IMR-90 (cell line): ENCODE data around the gene TOMM7. TPM values are rescaled to one million over a fixed set of nuclear protein-coding genes. Genes with fewer than 3 reads are reported as not detected.

ENCODE experiments used
- ATAC-seq: fragments of 200-7000 bp; cut with Tn5 transposase; 2 replicates; pipeline ENCODE4 v1.9.1; 2020; ENCODE audit warnings: low read depth, mild to moderate bottlenecking, moderate library complexity
- BruUV-seq: library from RNA; stranded (reverse); fragments of 400-500 nt; replicated peaks from 2 replicates; lab custom pipeline; 2021; lab: Mats Ljungman, UMichigan
- CTCF ChIA-PET: fragments of 300-600 bp; formaldehyde crosslinking; extraction: SDS; loops from one replicate; lab custom pipeline; 2021; ENCODE audit warnings: antibody characterized with exemption; lab: Yijun Ruan, JAX
- POLR2A ChIA-PET: fragments of 300-600 bp; sonication (Branson Sonifier 250); formaldehyde crosslinking; loops from one replicate; lab custom pipeline; 2022; ENCODE audit warnings: antibody characterized with exemption; ENCODE audit not compliant: unreplicated experiment; lab: Charles Lee
- DNase-seq: peaks from one replicate; pipeline ENCODE4 v3.0.0; 2013
- H2AFZ ChIP-seq: replicated peaks from 2 replicates; pipeline ENCODE3; 2013; ENCODE audit warnings: low read length, mild to moderate bottlenecking; ENCODE audit not compliant: poor library complexity
- H2AK5ac ChIP-seq: 2 replicates; pipeline ENCODE4 v1.6.1; 2013; ENCODE audit warnings: low read depth, low read length, inconsistent platforms
- H2AK9ac ChIP-seq: replicated peaks from 2 replicates; pipeline ENCODE3; 2013; ENCODE audit warnings: mild to moderate bottlenecking, low read depth, low read length, moderate library complexity; ENCODE audit not compliant: poor library complexity
- H2BK120ac ChIP-seq: 2 replicates; pipeline ENCODE4 v1.6.1; 2013; ENCODE audit warnings: low read depth, low read length, inconsistent platforms
- H2BK15ac ChIP-seq: 3 replicates; pipeline ENCODE4 v1.6.1; 2013; ENCODE audit warnings: low read depth, low read length, inconsistent platforms
- H2BK20ac ChIP-seq: 2 replicates; pipeline ENCODE4 v1.6.1; 2013; ENCODE audit warnings: low read depth, mild to moderate bottlenecking, inconsistent platforms, low read length, moderate library complexity
- H2BK5ac ChIP-seq: 2 replicates; pipeline ENCODE4 v1.6.1; 2013; ENCODE audit warnings: mild to moderate bottlenecking, low read depth, low read length, inconsistent platforms; ENCODE audit not compliant: poor library complexity, severe bottlenecking
- H3K14ac ChIP-seq: replicated peaks from 2 replicates; pipeline ENCODE4 v1.6.1; 2013; ENCODE audit warnings: low read depth, low read length, inconsistent platforms
- H3K18ac ChIP-seq: 2 replicates; pipeline ENCODE4 v1.6.1; 2013; ENCODE audit warnings: low read depth, low read length, control low read depth
- H3K23ac ChIP-seq: 2 replicates; pipeline ENCODE4 v1.6.1; 2013; ENCODE audit warnings: low read depth, low read length, inconsistent platforms
- H3K27ac ChIP-seq: 2 replicates; pipeline ENCODE4 v1.5.1; 2013; ENCODE audit warnings: mild to moderate bottlenecking, control low read depth, low read length; ENCODE audit not compliant: insufficient read depth
- H3K27me3 ChIP-seq: 2 replicates; pipeline ENCODE4 v1.6.1; 2013; ENCODE audit warnings: low read length; ENCODE audit not compliant: control insufficient read depth, insufficient read depth
- H3K36me3 ChIP-seq: 2 replicates; pipeline ENCODE4 v1.6.1; 2013; ENCODE audit warnings: low read length, mixed read lengths; ENCODE audit not compliant: control insufficient read depth, insufficient read depth
- H3K4ac ChIP-seq: 2 replicates; pipeline ENCODE4 v1.6.1; 2013; ENCODE audit warnings: low read depth, low read length, inconsistent platforms
- H3K4me1 ChIP-seq: 2 replicates; pipeline ENCODE4 v1.6.1; 2013; ENCODE audit warnings: low read length, mixed read lengths; ENCODE audit not compliant: control insufficient read depth, insufficient read depth
- H3K4me2 ChIP-seq: 2 replicates; pipeline ENCODE4 v1.6.1; 2013; ENCODE audit warnings: low read depth, mild to moderate bottlenecking, control low read depth, low read length, moderate library complexity
- H3K4me3 ChIP-seq: 2 replicates; pipeline ENCODE4 v1.5.1; 2013; ENCODE audit warnings: low read depth, mild to moderate bottlenecking, control low read depth, low read length, moderate library complexity; ENCODE audit not compliant: insufficient read depth
- H3K56ac ChIP-seq: 2 replicates; pipeline ENCODE4 v1.6.1; 2013; ENCODE audit warnings: low read length, inconsistent platforms; ENCODE audit not compliant: insufficient read depth; ENCODE audit errors: extremely low read depth
- H3K79me1 ChIP-seq, 2 experiments: 2 replicates each; pipeline ENCODE4 v1.6.1; 2013; ENCODE audit warnings: low read length in 2 of 2, inconsistent platforms in 1 of 2, low read depth in 1 of 2
- H3K9ac ChIP-seq: 2 replicates; pipeline ENCODE4 v1.6.1; 2013; ENCODE audit warnings: low read depth, low read length, control low read depth
- H3K9me1 ChIP-seq: 2 replicates; pipeline ENCODE4 v1.6.1; 2013; ENCODE audit warnings: low read length, inconsistent platforms; ENCODE audit not compliant: insufficient read depth
- H3K9me3 ChIP-seq: 2 replicates; pipeline ENCODE4 v1.6.1; 2013; ENCODE audit warnings: low read length; ENCODE audit not compliant: control insufficient read depth, insufficient read depth
- H4K20me1 ChIP-seq: 2 replicates; pipeline ENCODE4 v1.6.1; 2013; ENCODE audit warnings: low read length, inconsistent platforms; ENCODE audit not compliant: insufficient read depth
- H4K5ac ChIP-seq: 2 replicates; pipeline ENCODE4 v1.6.1; 2013; ENCODE audit warnings: mild to moderate bottlenecking, low read depth, low read length, control low read depth
- H4K8ac ChIP-seq, 2 experiments: 2 replicates each; pipeline ENCODE4 v1.6.1; 2013; ENCODE audit warnings: low read depth in 2 of 2, low read length in 2 of 2, control low read depth in 1 of 2, inconsistent platforms in 1 of 2
- H4K91ac ChIP-seq: 2 replicates; pipeline ENCODE4 v1.6.1; 2013; ENCODE audit warnings: low read depth, low read length, inconsistent platforms; ENCODE audit not compliant: insufficient read depth
- BHLHE40 ChIP-seq: fragments of 150-350 bp; IDR thresholded peaks from 2 replicates; pipeline ENCODE4 v1.6.1; 2016; ENCODE audit warnings: mild to moderate bottlenecking, low read depth, low read length
- CEBPB ChIP-seq: IDR thresholded peaks from 2 replicates; pipeline ENCODE4 v1.6.1; 2012; ENCODE audit warnings: low read depth, low read length, improper control_type of control experiment
- CHD1 ChIP-seq: IDR thresholded peaks from 2 replicates; pipeline ENCODE4 v1.6.1; 2012; ENCODE audit warnings: low read depth, low read length, improper control_type of control experiment
- FOS ChIP-seq: fragments of 150-350 bp; IDR thresholded peaks from 2 replicates; pipeline ENCODE4 v1.6.1; 2016; ENCODE audit warnings: low read depth, low read length
- MAFK ChIP-seq: IDR thresholded peaks from 2 replicates; pipeline ENCODE4 v1.6.1; 2012; ENCODE audit warnings: low read depth, low read length, improper control_type of control experiment
- MAZ ChIP-seq: IDR thresholded peaks from 2 replicates; pipeline ENCODE4 v1.6.1; 2012; ENCODE audit warnings: low read depth, mild to moderate bottlenecking, low read length, improper control_type of control experiment, moderate library complexity, borderline replicate concordance
- MXI1 ChIP-seq: IDR thresholded peaks from 2 replicates; pipeline ENCODE4 v1.6.1; 2012; ENCODE audit warnings: low read depth, mild to moderate bottlenecking, low read length, moderate library complexity, borderline replicate concordance
- NFE2L2 ChIP-seq: fragments of 150-350 bp; IDR thresholded peaks from 2 replicates; pipeline ENCODE4 v1.6.1; 2016; ENCODE audit warnings: low read depth, mild to moderate bottlenecking, low read length
- POLR2A ChIP-seq: IDR thresholded peaks from 2 replicates; pipeline ENCODE4 v1.6.1; 2012; ENCODE audit warnings: mild to moderate bottlenecking, low read depth, low read length
- RAD21 ChIP-seq: IDR thresholded peaks from 2 replicates; pipeline ENCODE4 v1.6.1; 2012; ENCODE audit warnings: low read length, improper control_type of control experiment
- RCOR1 ChIP-seq: IDR thresholded peaks from 2 replicates; pipeline ENCODE4 v1.6.1; 2012; ENCODE audit warnings: mild to moderate bottlenecking, low read length, improper control_type of control experiment; ENCODE audit not compliant: insufficient replicate concordance
- RFX5 ChIP-seq: IDR thresholded peaks from 2 replicates; pipeline ENCODE4 v1.8.0; 2012; ENCODE audit warnings: low read depth, mild to moderate bottlenecking, low read length, moderate library complexity
- SMC3 ChIP-seq: fragments of 150-350 bp; IDR thresholded peaks from 2 replicates; pipeline ENCODE4 v1.6.1; 2016; ENCODE audit warnings: low read depth, mild to moderate bottlenecking, antibody characterized with exemption, low read length, moderate library complexity
- WGBS, 2 experiments: methylation state at CpG; one replicate each; pipeline versions ENCODE4 v1.1.5 to v1.1.7; 2013; ENCODE audit warnings: missing lambda C conversion rate in 2 of 2; ENCODE audit not compliant: insufficient read length in 1 of 2; ENCODE audit errors: extremely low coverage in 2 of 2; 5-methylcytosine and 5-hydroxymethylcytosine counted together
- dilution Hi-C: fragments of 300-500 bp; cut with HindIII; formaldehyde crosslinking; loops from one replicate; pipeline ENCODE4 v1.14.3; 2018; ENCODE audit warnings: low sequenced_read_pairs; ENCODE audit not compliant: unreplicated experiment
- in situ Hi-C: fragments of 300-500 bp; cut with MboI; formaldehyde crosslinking; loops from 3 replicates; pipeline ENCODE4 v1.14.3; 2019; ENCODE audit warnings: low sequenced_read_pairs, inconsistent platforms, mixed read lengths
- intact Hi-C: fragments of 100-400 bp; cut with micrococcal nuclease; formaldehyde crosslinking; loops from 2 replicates; pipeline ENCODE4 v1.10.0; 2022
- polyA plus RNA-seq, 3 experiments: library from polyadenylated mRNA; depleted of rRNA; stranded (reverse); fragments of >200 nt; gene quantifications; 2 replicates each; pipeline ENCODE4 v1.2.3, GENCODE V29; 2012; ENCODE audit warnings: low replicate concordance in 1 of 3
- total RNA-seq: library from RNA; depleted of rRNA; stranded (reverse); fragments of >200 nt; gene quantifications from 2 replicates; pipeline ENCODE4 v1.2.3, GENCODE V29; 2012
- TF ChIP-seq, protein P1 (sequence below): fragments of 150-350 bp; IDR thresholded peaks from 2 replicates; pipeline ENCODE4 v1.6.1; 2016; ENCODE audit warnings: low read depth, mild to moderate bottlenecking, low read length, moderate library complexity, borderline replicate concordance
- TF ChIP-seq, protein P2 (sequence below): conservative IDR thresholded peaks from 2 replicates; pipeline ENCODE4 v1.5.1; 2012; ENCODE audit warnings: mild to moderate bottlenecking, low read depth, low read length, improper control_type of control experiment
- TF ChIP-seq, protein P3 (sequence below): fragments of 150-350 bp; IDR thresholded peaks from 2 replicates; pipeline ENCODE4 v1.6.1; 2017; ENCODE audit warnings: mild to moderate bottlenecking, antibody characterized with exemption, low read length, low read depth

Gene TOMM7
- total and polyA plus RNA-seq, 2 of the 4 experiments (the other 2 are of a cell fraction) = 67.2 to 727 TPM

DNA sequence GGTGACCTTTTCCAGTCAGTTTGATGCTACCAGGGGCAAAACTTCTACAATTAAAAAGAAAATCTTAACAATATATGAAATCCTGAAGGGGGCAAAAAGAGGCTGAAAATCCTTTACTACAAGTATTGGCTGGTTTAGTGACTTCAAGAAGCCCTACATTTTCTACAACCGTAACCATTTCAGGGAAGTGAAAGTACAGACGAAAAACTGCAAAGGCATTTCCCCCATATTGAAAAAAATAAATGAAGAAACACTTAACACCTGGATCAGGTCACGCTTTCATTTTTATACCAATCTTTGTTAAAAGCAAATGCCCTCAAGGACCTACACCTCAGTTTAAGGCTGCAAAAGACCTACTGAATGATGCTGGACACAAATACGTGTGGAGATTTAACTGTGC, 57.0 kb downstream of the TOMM7 start:
- BruUV-seq = no TSS peak
- WGBS, 2 experiments = 100% methylated on average over 2 of the region's 4 CpGs; no CpG with 5 or more reads in 1 of the 2 experiments

More for the DNA sequence above, 57.0 kb downstream of the TOMM7 start:
- TF ChIP-seq MAFK (no peak), NFE2L2 (no peak), MAZ (no peak), FOS (no peak), CEBPB (no peak), MXI1 (no peak), CHD1 (no peak), RAD21 (no peak), SMC3 (no peak), RCOR1 (no peak), BHLHE40 (no peak), POLR2A (no peak), RFX5 (no peak)
- TF ChIP-seq, protein P1, sequence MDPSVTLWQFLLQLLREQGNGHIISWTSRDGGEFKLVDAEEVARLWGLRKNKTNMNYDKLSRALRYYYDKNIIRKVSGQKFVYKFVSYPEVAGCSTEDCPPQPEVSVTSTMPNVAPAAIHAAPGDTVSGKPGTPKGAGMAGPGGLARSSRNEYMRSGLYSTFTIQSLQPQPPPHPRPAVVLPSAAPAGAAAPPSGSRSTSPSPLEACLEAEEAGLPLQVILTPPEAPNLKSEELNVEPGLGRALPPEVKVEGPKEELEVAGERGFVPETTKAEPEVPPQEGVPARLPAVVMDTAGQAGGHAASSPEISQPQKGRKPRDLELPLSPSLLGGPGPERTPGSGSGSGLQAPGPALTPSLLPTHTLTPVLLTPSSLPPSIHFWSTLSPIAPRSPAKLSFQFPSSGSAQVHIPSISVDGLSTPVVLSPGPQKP = no peak
- TF ChIP-seq, protein P2, sequence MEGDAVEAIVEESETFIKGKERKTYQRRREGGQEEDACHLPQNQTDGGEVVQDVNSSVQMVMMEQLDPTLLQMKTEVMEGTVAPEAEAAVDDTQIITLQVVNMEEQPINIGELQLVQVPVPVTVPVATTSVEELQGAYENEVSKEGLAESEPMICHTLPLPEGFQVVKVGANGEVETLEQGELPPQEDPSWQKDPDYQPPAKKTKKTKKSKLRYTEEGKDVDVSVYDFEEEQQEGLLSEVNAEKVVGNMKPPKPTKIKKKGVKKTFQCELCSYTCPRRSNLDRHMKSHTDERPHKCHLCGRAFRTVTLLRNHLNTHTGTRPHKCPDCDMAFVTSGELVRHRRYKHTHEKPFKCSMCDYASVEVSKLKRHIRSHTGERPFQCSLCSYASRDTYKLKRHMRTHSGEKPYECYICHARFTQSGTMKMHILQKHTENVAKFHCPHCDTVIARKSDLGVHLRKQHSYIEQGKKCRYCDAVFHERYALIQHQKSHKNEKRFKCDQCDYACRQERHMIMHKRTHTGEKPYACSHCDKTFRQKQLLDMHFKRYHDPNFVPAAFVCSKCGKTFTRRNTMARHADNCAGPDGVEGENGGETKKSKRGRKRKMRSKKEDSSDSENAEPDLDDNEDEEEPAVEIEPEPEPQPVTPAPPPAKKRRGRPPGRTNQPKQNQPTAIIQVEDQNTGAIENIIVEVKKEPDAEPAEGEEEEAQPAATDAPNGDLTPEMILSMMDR = no peak
- TF ChIP-seq, protein P3, sequence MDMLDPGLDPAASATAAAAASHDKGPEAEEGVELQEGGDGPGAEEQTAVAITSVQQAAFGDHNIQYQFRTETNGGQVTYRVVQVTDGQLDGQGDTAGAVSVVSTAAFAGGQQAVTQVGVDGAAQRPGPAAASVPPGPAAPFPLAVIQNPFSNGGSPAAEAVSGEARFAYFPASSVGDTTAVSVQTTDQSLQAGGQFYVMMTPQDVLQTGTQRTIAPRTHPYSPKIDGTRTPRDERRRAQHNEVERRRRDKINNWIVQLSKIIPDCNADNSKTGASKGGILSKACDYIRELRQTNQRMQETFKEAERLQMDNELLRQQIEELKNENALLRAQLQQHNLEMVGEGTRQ = no peak
- ChIA-PET POLR2A (no interaction called here), CTCF (no interaction called here)
- Histone ChIP-seq H3K79me1 (no peaks in the 10 kb centered on the region), H2BK15ac (no peak overlapping the region), H3K18ac (no peak overlapping the region), H2BK120ac (no peak overlapping the region), H3K36me3 (no peaks in the 10 kb centered on the region), H2BK5ac (no peak overlapping the region), H3K9ac (no peak overlapping the region), H3K9me3 (peaks cover 2% of the 10 kb centered on the region), H4K20me1 (no peaks in the 10 kb centered on the region), H3K27me3 (no peaks in the 10 kb centered on the region), H2AK5ac (no peak overlapping the region), H2AFZ (no peak overlapping the region), H3K27ac (no peak overlapping the region), H3K14ac (no peak overlapping the region), H4K8ac (no peak overlapping the region), H2BK20ac (no peak overlapping the region), H3K4me3 (no peak overlapping the region), H2AK9ac (no peak overlapping the region), H3K23ac (no peak overlapping the region), H3K56ac (no peak overlapping the region), H4K5ac (no peak overlapping the region), H3K4me1 (no peaks in the 10 kb centered on the region; the same call in 1 of the 2 replicates), H3K9me1 (0 out of 2 replicates have a peak, but pooled peaks cover 3% of the 10 kb centered on the region), H3K4me2 (no peak overlapping the region), H4K91ac (no peak overlapping the region), H3K4ac (no peak overlapping the region)
- DNase-seq (no peak), ATAC-seq (no peak)
- in situ Hi-C loops (no loop called here), intact Hi-C loops (no loop called here), dilution Hi-C loops (no loop called here)
